GM18951 (cell line): Measurements from ENCODE around the gene C3orf20.

Experiments used
- POLR2A ChIP-seq: IDR thresholded peaks from 4 replicates; pipeline ENCODE4 v1.6.1; 2011; ENCODE audit warnings: mild to moderate bottlenecking; ENCODE audit not compliant: insufficient read length, insufficient read depth; ENCODE audit errors: extremely low read depth
- in situ Hi-C: fragments of 300-500 bp; cut with MboI; formaldehyde crosslinking; loops from one replicate; pipeline ENCODE4 v1.12.0; 2022; ENCODE audit warnings: low sequenced_read_pairs, mixed read lengths, inconsistent platforms; ENCODE audit not compliant: unreplicated experiment

The C3orf20 gene

DNA sequence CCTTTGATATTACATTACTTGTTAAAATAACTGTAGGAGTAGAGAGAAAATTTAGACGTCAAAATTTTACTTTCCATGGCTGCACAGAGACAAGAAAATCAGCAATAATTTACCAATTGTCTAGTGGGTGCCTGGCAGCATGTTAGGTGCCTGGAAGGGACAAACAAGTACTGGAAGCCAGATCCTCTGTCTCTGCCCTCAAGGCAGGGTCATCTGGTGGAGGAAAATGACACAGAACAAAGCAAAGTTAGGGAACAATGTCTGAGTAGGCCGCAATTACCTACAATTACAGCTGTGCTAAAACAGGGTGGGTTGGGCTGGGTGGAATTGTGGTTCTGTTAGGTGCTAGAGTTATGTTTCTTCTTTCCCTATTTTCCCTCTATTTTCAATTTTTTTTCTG is 16.0 kb upstream of the C3orf20 start:
- no peak for TF ChIP-seq POLR2A
- in situ Hi-C loops, result no loop called here

DNA sequence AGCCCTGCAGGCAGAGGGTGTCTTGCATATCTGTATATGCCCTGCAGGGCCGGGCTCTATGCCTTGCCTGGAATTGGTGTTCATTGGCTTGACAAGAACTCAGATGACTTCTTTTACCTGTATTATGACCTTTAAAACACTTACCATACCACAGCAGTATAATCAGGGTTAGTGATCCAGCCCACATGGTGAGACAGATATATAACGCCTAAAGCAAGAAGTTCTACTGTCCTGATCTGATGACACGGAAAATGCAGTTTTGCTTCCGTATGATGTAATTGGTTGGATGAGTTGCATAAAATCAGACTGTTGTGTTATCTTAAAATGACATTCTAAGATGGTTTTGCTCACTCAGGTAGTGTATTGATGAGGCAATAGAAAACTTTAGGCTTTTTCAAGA is 14.0 kb upstream of the C3orf20 start:
- in situ Hi-C loops, result no loop called here
- TF ChIP-seq POLR2A, result no peak

DNA sequence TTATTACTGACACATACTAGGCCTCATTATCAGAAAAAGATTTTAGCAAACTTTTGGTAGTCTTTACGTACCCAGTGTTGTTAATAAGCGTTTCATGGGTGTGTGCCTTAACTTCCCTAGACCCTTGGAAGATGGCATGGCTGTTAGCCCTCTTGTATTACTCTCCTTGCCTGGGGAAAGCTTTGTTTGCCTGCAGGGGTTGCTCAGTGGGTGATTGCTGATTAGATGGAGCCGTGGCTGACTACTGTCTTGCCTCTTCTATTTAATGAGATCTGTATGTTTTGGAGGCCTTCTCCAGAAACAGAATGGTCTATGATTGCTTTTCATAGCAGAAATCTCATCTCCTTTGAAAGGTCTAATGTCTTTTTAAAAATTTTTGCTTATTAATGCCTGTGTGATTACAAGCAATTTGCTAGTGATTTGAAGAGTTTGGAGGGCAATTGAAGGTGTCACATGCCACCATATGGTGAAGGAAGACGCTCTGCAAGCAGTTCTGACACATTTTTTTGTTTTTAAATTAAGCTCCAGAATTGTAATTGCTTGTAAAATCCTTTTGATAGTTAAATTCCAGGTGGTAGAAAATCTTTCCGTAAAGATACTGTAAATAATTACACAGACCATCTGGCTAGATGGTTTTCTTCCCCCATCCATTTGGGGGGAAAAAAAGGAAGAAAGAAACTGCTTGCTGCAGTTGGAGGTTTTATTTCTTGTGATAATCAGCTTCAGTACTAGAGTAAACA is 11.4 kb upstream of the C3orf20 start:
- in situ Hi-C loops, result no loop called here
- no peak for TF ChIP-seq POLR2A

DNA sequence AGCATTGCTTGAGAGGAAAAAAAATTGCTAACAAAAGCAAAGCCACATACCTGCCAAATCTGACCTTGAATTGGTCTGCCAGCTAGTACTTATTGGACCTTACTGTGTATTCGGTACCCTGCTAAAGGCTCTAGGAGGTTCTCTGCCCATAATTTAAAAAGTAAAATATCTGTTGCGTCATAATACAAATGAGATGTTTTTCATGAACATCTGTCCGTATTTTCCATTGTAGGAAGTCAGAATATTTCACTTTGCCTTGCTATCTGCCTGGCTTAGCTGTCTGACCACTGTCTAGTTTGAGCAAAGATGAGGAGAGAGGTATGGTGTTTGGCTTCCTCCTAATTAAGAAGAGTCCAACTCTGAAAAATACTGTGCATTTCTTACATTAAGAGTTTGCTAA is 10.8 kb upstream of the C3orf20 start:
- in situ Hi-C loops, result no loop called here
- TF ChIP-seq POLR2A, result no peak

DNA sequence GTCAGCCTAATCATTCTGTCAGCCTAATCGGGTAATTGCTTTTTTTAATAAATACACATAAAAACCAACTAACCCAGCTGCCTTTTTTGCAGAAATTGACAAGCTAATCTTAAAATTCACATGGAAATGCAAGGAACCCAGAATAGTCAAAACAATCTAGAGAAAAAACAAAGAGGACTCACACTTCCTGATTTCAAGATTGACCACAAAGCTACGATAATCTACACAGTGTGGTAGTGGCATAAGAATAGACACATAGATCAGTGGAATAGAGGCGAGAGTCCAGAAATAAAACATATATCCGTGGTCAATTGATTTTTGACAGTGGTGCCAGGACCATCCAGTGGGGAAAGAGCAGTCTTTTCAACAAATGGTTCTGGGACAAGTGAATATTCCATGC is 2.4 kb upstream of the C3orf20 start:
- no peak for TF ChIP-seq POLR2A
- in situ Hi-C loops, result no loop called here

DNA sequence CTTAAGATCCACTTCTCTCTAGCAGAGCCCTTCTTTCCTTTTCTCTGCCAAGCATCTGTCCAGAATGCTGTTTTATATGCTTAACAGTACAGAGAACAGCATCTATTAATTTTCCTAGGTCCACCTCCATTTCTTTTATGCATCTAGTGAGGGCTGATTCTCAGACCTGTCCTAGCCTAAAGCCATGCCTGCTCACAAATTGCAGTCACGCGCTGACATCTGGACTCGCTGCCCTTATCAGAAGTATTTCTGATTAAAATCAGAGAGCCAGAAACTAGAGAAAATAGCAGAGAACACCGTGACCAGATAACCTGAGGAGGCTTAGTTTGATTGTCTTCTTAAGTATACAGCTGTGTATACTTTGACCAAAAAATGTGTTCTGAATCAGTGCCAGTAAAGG is 1.9 kb downstream of the C3orf20 start:
- in situ Hi-C loops, result no loop called here
- no peak for TF ChIP-seq POLR2A

DNA sequence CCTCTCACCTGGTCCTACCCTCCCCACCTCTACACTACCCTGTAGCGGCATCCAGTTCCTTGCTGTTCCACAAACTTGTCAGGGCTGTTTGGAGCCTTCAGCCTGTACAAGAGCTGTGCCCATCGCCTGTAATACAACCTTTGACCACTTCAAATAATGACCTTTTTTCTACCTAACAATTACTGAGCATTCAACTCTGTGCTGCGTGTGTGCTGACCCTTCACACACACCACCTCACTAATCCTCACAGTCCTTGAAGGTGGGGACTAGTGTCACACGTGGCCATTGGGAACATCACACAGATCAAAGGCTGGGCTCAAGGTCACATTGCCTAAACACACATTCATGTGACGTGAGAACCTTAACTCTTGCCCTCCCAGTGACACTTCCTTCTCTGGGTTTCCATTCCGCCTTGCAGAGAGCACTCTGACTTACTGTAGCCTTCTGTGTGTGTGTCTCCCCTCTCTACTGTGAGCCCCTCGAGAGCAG is 3.1 kb downstream of the C3orf20 start:
- in situ Hi-C loops, result no loop called here
- TF ChIP-seq POLR2A, result no peak

DNA sequence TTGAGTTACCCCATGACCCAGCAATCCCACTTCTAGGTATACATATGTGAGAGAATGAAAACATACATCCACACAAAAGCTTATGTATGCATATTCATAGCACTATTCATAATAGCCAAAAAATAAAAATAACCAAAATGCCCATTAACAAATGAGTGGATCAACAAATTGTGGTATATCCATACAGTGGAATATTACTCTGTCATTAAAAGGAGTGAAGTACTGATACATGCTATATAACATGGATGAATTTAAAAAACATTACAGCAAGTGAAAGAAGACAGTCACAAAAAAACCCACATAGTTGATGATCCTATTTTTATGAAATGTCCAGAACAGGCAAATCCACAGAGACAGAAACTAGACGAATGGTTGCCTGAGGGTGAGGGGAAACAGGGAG is 5.2 kb downstream of the C3orf20 start:
- in situ Hi-C loops, result no loop called here
- TF ChIP-seq POLR2A, result no peak

DNA sequence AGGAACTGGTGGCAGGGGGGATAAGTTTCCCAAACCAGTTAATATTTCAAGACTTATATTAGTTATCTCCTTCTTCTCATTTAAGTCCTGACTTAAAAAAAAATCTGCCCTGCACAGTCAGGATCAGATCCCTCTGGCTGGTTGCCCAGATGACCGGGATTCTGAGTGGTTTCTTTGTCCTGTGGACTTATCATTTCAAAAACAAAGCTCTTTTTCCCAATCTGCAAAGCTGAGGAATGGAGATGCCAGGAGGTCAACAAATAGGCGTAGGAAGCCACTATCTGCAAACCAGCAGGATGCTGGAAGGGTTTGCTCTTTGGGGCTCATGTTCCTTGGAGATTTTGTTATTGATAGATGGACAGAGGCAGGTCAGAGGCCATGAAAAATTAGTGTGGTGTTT is 5.8 kb downstream of the C3orf20 start:
- no peak for TF ChIP-seq POLR2A
- in situ Hi-C loops, result no loop called here

DNA sequence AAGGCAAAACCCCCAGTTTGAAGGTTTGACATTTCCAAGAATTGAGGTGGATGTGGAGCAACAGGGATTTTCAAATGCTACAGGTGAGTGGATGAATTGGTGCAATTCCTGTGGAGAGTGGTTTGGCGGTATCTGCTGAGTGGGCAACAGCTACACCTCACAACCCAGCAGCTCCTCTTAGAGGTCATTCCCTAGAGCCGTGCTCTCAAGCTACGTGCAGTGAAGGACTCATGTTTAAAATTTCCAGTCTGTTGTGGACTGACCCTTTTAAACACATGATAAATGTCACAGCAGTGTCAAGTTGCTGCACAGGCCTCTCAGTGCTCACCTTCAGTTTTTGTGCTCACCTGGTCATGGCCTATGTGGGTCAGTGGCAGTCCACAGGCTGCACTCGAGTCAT is 9.5 kb downstream of the C3orf20 start:
- in situ Hi-C loops, result no loop called here
- no peak for TF ChIP-seq POLR2A

DNA sequence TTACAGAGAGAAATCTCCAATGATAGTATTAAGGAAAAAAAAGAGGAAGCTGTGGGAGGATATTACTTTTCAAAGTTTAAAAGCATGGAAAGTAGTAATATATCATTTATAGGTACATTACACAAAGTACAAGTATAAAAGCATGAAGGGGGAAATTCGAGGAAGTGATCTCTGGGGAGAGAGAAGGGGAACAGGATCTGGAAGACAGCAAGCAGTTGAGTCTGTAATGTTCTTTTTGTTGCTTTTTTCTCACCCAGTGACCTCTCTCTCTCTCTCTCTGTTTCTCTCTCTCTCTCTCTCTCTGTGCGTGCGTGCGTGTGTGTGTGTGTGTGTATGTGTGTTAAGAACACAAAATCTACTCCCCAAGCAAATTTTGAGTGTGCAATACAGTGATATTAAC is 10.2 kb downstream of the C3orf20 start:
- in situ Hi-C loops, result no loop called here
- TF ChIP-seq POLR2A, result no peak

DNA sequence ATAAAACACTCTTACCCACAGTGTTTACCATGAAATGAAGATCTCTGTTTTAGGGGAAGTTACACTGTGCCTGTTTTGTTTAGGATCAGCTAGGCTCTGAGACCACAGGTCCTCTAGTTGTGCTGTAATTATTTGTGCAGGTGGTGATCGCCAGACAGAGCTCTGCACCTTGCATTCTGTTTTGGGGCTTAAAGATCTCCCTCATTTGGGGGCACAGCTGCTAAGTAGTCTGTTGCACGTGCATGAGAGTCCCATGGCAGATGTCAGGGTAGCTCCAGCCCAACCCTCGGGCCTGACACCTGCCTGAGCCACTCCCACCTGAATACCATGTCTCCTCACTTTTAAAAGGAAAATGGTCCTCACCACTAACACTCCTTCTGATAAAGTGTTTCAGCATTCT is 12.4 kb downstream of the C3orf20 start:
- in situ Hi-C loops, result no loop called here
- no peak for TF ChIP-seq POLR2A

DNA sequence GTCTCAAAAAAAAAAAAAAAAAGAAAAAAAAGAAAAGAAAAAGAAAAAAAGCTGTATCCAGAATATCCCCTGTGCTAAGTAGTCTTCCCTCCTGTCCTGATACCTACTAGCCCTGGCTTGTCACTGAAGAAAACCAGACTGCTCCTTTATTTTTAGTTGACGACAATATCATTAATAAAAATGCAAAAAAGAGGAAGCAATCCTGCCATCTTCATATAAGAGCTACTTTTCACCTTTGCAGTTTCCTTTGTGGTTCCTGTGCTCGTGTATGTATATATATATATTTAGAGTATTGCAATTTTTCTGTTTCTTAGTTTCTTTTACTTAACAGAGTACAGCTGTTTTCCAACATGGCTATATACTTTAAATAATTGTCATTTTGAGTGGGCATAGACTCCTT is 13.6 kb downstream of the C3orf20 start:
- in situ Hi-C loops, result no loop called here
- TF ChIP-seq POLR2A, result no peak

DNA sequence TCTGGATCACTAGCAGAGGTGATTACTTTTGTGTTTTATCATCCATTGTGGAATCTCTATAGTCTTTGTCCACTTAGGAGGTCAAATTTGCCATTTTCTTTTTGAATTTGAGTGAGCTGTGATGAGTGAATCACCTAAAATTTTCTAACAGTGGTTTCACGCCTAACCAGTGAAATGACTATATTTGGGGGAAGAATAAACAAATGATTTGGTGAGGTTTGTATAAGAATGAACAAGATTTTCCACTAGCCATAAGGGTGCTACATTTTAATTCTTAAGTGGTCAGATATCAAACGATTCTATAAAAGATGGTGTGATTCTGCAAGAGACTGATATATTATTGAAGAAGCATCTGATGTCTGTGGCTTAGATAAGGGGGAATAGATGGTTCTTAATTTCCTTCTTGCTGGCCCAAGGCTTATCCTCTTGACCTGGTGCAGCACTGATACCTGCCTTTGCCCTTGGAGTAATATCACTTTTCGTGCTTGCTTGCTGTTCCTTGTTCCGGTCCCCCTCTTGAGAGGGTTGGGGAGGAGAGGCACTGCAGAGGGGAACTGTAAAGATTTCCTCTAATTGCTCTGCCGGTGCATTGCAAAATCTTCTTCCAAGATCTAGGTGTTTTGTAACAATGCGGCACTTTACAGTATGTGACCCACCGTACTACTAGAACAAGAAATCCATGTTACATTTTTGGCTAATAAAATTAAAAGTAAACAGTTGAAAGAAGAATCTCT is 14.5 kb downstream of the C3orf20 start:
- TF ChIP-seq POLR2A, result no peak
- in situ Hi-C loops, result no loop called here
